SJCRH30 (cell line): ENCODE results near the gene EML1. TPM values are rescaled to one million over a fixed set of nuclear protein-coding genes. Genes with fewer than 3 reads are reported as not detected.
A peak's percentile ranks its signal among the peaks of the same experiment; 100 is the strongest.

ENCODE experiments used
- DNase-seq, 2 experiments: peaks; one replicate each; pipeline ENCODE4 v3.0.0-alpha.2; 2015 to 2020
- H3K27ac ChIP-seq: fragments of 250-450 bp; sonication (Bioruptor Pico); 2 replicates; pipeline ENCODE4 v1.5.1; 2020; ENCODE audit warnings: mild to moderate bottlenecking, moderate library complexity
- H3K27me3 ChIP-seq: fragments of 250-450 bp; sonication (Bioruptor Pico); 2 replicates; pipeline ENCODE4 v1.5.1; 2020; ENCODE audit warnings: mild to moderate bottlenecking, moderate library complexity
- H3K36me3 ChIP-seq: fragments of 250-450 bp; sonication (Bioruptor Pico); 2 replicates; pipeline ENCODE4 v1.5.1; 2020; ENCODE audit warnings: mild to moderate bottlenecking, moderate library complexity
- H3K4me1 ChIP-seq: fragments of 250-450 bp; sonication (Bioruptor Pico); 2 replicates; pipeline ENCODE4 v1.5.1; 2020; ENCODE audit warnings: mild to moderate bottlenecking, moderate library complexity
- H3K4me3 ChIP-seq: fragments of 250-450 bp; sonication (Bioruptor Pico); 2 replicates; pipeline ENCODE4 v1.5.1; 2020; ENCODE audit warnings: mild to moderate bottlenecking, moderate library complexity
- H3K9me3 ChIP-seq: fragments of 250-450 bp; sonication (Bioruptor Pico); replicated peaks from 2 replicates; pipeline ENCODE4 v1.5.1; 2020; ENCODE audit warnings: mild to moderate bottlenecking, moderate library complexity
- total RNA-seq: library from RNA; depleted of rRNA; stranded (reverse); fragments of >200 nt; shearing (Covaris generic); gene quantifications from 2 replicates; pipeline ENCODE4 v1.2.3, GENCODE V29; 2014

Gene EML1
- total RNA-seq, 1 experiment from 2014 or later: 10.8 TPM

GRCh38 chr14:99910337-99911309 is 117.4 kb downstream of the EML1 start:
- Histone ChIP-seq H3K9me3 (no peaks in the 10 kb centered on the region), H3K4me1 (0 out of 2 replicates have a peak, but pooled peaks cover 4% of the 10 kb centered on the region), H3K27ac (no peak overlapping the region), H3K27me3 (no peaks in the 10 kb centered on the region), H3K36me3 (no peaks in the 10 kb centered on the region), H3K4me3 (no peak overlapping the region)
- DNase-seq: no peak

GRCh38 chr14:99915305-99916090 is 122.3 kb downstream of the EML1 start:
- H3K36me3 ChIP-seq: no peaks in the 10 kb centered on the region
- H3K4me3 ChIP-seq: no peak overlapping the region
- H3K27me3 ChIP-seq: no peaks in the 10 kb centered on the region
- no peaks in the 10 kb centered on the region for H3K9me3 ChIP-seq
- no peak for DNase-seq
- H3K27ac ChIP-seq: no peak overlapping the region
- H3K4me1 ChIP-seq: 0 out of 2 replicates have a peak, but pooled peaks cover under 1% of the 10 kb centered on the region

GRCh38 chr14:99916091-99916383 is 122.8 kb downstream of the EML1 start:
- Histone ChIP-seq H3K9me3 (no peaks in the 10 kb centered on the region), H3K4me3 (no peak overlapping the region), H3K4me1 (no peaks in the 10 kb centered on the region), H3K27ac (no peak overlapping the region), H3K36me3 (no peaks in the 10 kb centered on the region), H3K27me3 (no peaks in the 10 kb centered on the region)
- DNase-seq: no peak

- Histone ChIP-seq H3K27ac (no peak overlapping the region), H3K4me3 (no peak overlapping the region), H3K4me1 (no peaks in the 10 kb centered on the region), H3K27me3 (no peaks in the 10 kb centered on the region), H3K9me3 (no peaks in the 10 kb centered on the region), H3K36me3 (no peaks in the 10 kb centered on the region)
- DNase-seq: no peak
Measured at GRCh38 chr14:99918781-99919180, 125.6 kb downstream of the EML1 start.

GRCh38 chr14:99921425-99921824 is 128.2 kb downstream of the EML1 start:
- Histone ChIP-seq H3K36me3 (no peaks in the 10 kb centered on the region), H3K4me1 (no peaks in the 10 kb centered on the region), H3K9me3 (no peaks in the 10 kb centered on the region), H3K4me3 (no peak overlapping the region), H3K27ac (no peak overlapping the region), H3K27me3 (no peaks in the 10 kb centered on the region)
- DNase-seq: no peak

GRCh38 chr14:99924379-99924778 is 131.2 kb downstream of the EML1 start:
- Histone ChIP-seq H3K36me3 (no peaks in the 10 kb centered on the region), H3K4me1 (no peaks in the 10 kb centered on the region), H3K4me3 (no peak overlapping the region), H3K27me3 (no peaks in the 10 kb centered on the region), H3K27ac (no peak overlapping the region), H3K9me3 (no peaks in the 10 kb centered on the region)
- DNase-seq: no peak

- DNase-seq: no peak
- Histone ChIP-seq H3K36me3 (no peaks in the 10 kb centered on the region), H3K27me3 (no peaks in the 10 kb centered on the region), H3K4me1 (no peaks in the 10 kb centered on the region), H3K4me3 (no peak overlapping the region), H3K27ac (no peak overlapping the region), H3K9me3 (no peaks in the 10 kb centered on the region)
Measured at GRCh38 chr14:99925471-99925870, 132.3 kb downstream of the EML1 start.

GRCh38 chr14:99928963-99929362 is 135.8 kb downstream of the EML1 start:
- H3K9me3 ChIP-seq: no peaks in the 10 kb centered on the region
- no peaks in the 10 kb centered on the region for H3K27me3 ChIP-seq

GRCh38 chr14:99929601-99930000 is 136.4 kb downstream of the EML1 start:
- H3K9me3 ChIP-seq: no peaks in the 10 kb centered on the region
- no peaks in the 10 kb centered on the region for H3K27me3 ChIP-seq
- H3K27ac ChIP-seq: no peak overlapping the region
- no peak overlapping the region for H3K4me3 ChIP-seq
- no peak for DNase-seq
- no peaks in the 10 kb centered on the region for H3K4me1 ChIP-seq
- H3K36me3 ChIP-seq: no peaks in the 10 kb centered on the region

More at GRCh38 chr14:99928963-99929362, 135.8 kb downstream of the EML1 start:
- Histone ChIP-seq H3K27ac (no peak overlapping the region), H3K4me3 (no peak overlapping the region), H3K4me1 (no peaks in the 10 kb centered on the region), H3K36me3 (no peaks in the 10 kb centered on the region)
- no peak for DNase-seq

- Histone ChIP-seq H3K9me3 (no peaks in the 10 kb centered on the region), H3K4me1 (no peaks in the 10 kb centered on the region), H3K27ac (no peak overlapping the region), H3K4me3 (no peak overlapping the region), H3K36me3 (no peaks in the 10 kb centered on the region), H3K27me3 (no peaks in the 10 kb centered on the region)
- peak in 1 of 2 experiments; percentile 20 for DNase-seq
Measured at GRCh38 chr14:99930420-99931274, 137.4 kb downstream of the EML1 start.

GRCh38 chr14:99931308-99931707 is 138.1 kb downstream of the EML1 start:
- H3K4me3 ChIP-seq: no peak overlapping the region
- no peaks in the 10 kb centered on the region for H3K27me3 ChIP-seq
- no peak for DNase-seq

GRCh38 chr14:99936056-99936455 is 142.8 kb downstream of the EML1 start:
- H3K4me1 ChIP-seq: no peaks in the 10 kb centered on the region
- no peak for DNase-seq
- no peaks in the 10 kb centered on the region for H3K36me3 ChIP-seq
- H3K4me3 ChIP-seq: no peak overlapping the region
- no peaks in the 10 kb centered on the region for H3K27me3 ChIP-seq
- no peaks in the 10 kb centered on the region for H3K9me3 ChIP-seq
- no peak overlapping the region for H3K27ac ChIP-seq

More at GRCh38 chr14:99931308-99931707, 138.1 kb downstream of the EML1 start:
- Histone ChIP-seq H3K36me3 (no peaks in the 10 kb centered on the region), H3K9me3 (no peaks in the 10 kb centered on the region), H3K4me1 (no peaks in the 10 kb centered on the region), H3K27ac (no peak overlapping the region)

GRCh38 chr14:99936738-99937474 is 143.7 kb downstream of the EML1 start:
- no peak for DNase-seq
- Histone ChIP-seq H3K27me3 (no peaks in the 10 kb centered on the region), H3K9me3 (no peaks in the 10 kb centered on the region), H3K36me3 (no peaks in the 10 kb centered on the region), H3K4me1 (no peaks in the 10 kb centered on the region), H3K4me3 (no peak overlapping the region), H3K27ac (no peak overlapping the region)
